ENCODE data around the gene KDM5B.

KDM5B gene

GRCh38 chr1:202711949-202712635 is 96.1 kb downstream of the KDM5B start:
- DNase-seq: no peak

GRCh38 chr1:202710070-202711045 is 97.9 kb downstream of the KDM5B start, which contains the start of gene SYT2:
TSS of gene SYT2 (minus strand) at chr1:202710454. CDS start at chr1:202605772, 104,682 bp downstream.
- DNase-seq: no peak

DNA sequence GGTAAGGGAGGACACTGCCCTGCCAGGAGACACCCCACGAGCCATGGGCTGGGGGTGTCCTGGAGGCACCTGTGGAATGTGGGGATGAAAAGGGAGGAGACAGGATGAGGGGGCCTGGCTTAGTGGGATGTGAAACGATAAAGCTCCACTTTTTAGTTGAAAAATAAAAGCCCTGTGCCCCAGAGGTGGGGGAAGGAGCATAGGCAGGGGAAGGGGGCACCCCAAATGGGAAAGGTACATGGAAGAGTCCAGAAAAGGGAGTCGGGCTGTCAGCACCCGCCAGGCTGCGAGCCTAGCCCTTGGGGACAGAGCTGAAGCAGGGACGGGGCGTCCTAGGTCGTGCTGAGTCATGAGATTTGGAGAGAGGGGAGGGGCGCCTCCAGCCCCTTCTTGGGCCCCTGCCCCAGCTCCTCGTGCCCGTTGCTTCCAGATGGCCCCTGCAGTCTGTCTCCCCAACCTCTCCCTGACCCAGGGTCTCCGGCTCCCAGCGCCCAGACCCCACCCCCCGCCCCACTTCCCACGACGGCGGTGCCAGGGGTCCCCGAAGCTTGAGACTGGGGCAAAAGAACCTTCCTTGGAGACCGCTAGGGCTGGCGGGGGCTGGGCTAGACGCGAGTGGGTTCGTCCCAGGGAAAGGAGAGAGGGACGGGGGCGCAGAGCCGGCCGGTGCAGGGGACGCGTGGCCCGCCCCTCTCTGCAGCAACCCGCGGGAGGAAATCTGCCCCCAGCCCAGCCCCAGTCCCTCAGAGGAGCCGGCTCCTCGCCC is 98.8 kb downstream of the KDM5B start:
- DNase-seq: no peak

- DNase-seq: no peak
Measured at GRCh38 chr1:202708456-202709275, 99.6 kb downstream of the KDM5B start.

GRCh38 chr1:202706851-202707250 is 101.4 kb downstream of the KDM5B start:
- DNase-seq: no peak

DNA sequence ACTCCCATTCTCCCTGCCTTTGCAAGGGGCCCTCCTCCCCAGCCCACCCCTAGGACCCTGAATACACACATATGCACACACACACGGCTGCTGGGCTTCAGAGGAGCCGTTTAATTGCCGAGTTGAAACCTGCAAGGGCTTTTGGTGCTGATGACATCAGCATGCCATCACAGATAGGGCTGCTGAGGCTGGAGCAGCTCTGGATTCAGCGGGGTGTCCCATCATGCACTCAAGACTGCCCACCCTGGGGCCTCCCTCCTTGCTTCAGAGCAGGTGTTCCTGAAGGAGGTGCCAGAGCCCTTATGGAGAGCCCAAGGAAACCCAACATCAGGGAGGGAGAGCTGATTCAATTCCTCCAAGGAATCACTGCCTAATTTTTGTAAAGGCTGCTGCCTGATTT is 103.6 kb downstream of the KDM5B start:
- DNase-seq: no peak

- DNase-seq: no peak
Measured at GRCh38 chr1:202703191-202703590, 105.0 kb downstream of the KDM5B start.

GRCh38 chr1:202702088-202702487 is 106.1 kb downstream of the KDM5B start:
- no peak for DNase-seq

GRCh38 chr1:202701200-202701599 is 107.0 kb downstream of the KDM5B start:
- no peak for DNase-seq

GRCh38 chr1:202700061-202700460 is 108.2 kb downstream of the KDM5B start:
- DNase-seq: no peak

GRCh38 chr1:202698276-202698675 is 109.9 kb downstream of the KDM5B start:
- DNase-seq: no peak

- DNase-seq: no peak
Measured at GRCh38 chr1:202697038-202697437, 111.2 kb downstream of the KDM5B start.

GRCh38 chr1:202694314-202694713 is 113.9 kb downstream of the KDM5B start:
- DNase-seq: no peak

GRCh38 chr1:202692959-202693555 is 115.2 kb downstream of the KDM5B start:
- DNase-seq: peak; percentile 44 to 62

- no peak for DNase-seq
Measured at GRCh38 chr1:202691816-202692215, 116.4 kb downstream of the KDM5B start.

GRCh38 chr1:202689493-202690342 is 118.5 kb downstream of the KDM5B start:
- DNase-seq: no peak

DNA sequence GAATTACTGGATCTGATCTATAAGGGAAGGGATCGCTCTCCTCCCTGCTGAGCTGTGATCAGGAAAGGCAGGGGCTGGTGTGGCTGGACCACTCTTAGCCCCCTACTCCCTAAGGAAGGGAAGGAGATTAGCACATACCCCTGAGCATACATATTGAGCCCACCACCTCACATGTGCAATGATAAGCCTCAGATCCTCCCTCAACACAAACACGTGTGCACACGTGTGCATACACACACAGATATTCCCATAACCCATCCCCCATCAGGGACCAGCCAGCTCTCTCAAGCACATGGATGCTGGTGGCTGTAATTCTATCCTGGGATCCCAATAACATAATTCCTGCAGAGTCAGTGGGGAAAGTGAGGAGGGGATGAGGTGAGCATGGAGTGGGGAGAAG is 119.1 kb downstream of the KDM5B start:
- no peak for DNase-seq

DNA sequence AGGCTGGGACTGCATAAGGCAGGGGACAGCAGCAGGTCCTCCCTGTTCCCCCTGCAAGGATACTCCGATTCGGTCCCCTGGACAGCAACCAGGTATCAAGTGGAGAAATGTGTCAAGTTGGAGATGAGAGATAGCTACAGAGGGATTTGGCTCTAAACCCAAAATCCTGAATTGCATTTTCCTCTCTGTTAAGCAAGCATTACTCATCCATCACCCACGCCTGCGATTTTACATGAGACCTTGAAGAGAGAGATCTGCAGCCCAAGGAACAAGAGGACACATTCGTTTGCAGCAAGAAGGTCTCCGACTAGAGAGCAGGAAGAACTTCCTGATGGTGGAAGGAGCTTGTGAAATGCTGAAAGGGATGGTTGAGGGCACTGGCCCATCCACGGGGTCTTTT is 119.8 kb downstream of the KDM5B start:
- DNase-seq: no peak

DNA sequence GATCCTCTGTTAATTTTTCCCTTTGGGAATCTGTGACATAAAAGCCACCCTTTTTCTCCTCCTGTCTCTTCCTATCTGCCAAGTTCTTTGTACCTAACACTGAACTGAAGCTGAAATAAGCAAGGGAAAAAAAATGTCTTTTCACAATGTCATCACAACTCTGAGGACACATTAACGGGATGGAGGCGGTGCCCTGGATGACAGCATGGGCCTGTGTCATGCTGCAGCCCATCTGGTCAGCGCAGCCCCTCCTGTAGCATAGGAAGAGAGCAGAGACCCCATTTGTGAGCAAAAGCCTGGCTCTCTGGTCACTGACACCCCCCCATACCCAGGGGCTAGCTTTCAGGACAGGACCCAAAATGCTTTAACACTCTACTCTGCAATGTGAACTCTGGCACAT is 120.4 kb downstream of the KDM5B start:
- DNase-seq: no peak

DNA sequence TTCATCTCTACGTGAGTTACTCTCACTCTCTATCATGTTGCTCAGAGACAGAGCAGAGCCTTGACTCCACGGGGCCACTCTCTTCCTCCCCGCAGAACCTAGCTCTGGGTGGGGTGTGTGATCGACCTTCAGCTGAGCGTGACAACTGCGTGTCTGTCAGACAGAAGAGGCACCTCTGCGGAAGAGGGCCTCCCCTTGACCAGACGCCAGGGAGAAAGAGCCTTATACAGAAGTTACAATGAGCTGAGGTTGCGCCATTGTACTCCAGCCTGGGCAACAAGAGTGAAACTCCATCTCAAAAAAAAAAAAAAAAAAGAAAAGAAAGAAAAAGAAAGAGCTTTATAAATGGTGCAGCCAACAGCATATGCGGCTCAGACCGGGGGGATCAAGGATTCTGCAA is 120.9 kb downstream of the KDM5B start:
- DNase-seq: no peak

DNA sequence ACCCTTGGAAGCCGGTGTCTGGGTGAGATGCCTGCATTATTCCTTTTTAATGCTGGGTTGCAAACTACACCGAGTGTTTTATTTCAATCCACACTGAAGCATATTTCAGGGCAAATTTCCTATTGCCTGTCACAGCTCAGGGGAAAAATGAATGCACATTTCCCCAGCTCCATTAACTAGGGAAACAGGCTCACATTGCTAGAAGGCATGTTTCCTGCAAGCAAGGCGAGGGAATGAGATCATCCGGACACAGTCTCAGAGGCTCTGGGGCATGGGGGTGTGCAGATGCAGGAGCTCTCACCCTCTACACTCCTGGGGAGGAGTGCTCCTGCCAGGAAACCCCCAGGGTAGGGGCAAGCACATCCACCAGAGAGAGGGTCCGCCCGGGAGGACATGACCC is 122.6 kb downstream of the KDM5B start:
- DNase-seq: no peak
